HG03097 (cell line): ENCODE results near the gene CDH12.
"Not testable (repeated sequence)": the region's sequence is repeated elsewhere in the genome, so short reads cannot be mapped to it uniquely, and the experiment has no call there.

Experiments used
- ATAC-seq: cut with Tn5 transposase; IDR thresholded peaks from one replicate; pipeline ENCODE4 v1.9.1; 2021; ENCODE audit not compliant: unreplicated experiment, low FRiP score

CDH12 gene

GRCh38 chr5:22480305-22480704 is 372.8 kb downstream of the CDH12 start:
- no peak for ATAC-seq

- no peak for ATAC-seq
Measured at GRCh38 chr5:22473886-22474285, 379.3 kb downstream of the CDH12 start.

GRCh38 chr5:22471154-22471553 is 382.0 kb downstream of the CDH12 start:
- no peak for ATAC-seq

GRCh38 chr5:22470408-22470807 is 382.7 kb downstream of the CDH12 start:
- no peak for ATAC-seq

- ATAC-seq: no peak
Measured at GRCh38 chr5:22465616-22466015, 387.5 kb downstream of the CDH12 start.

- ATAC-seq: no peak
Measured at GRCh38 chr5:22465177-22465576, 388.0 kb downstream of the CDH12 start.

- no peak for ATAC-seq
Measured at GRCh38 chr5:22460189-22460588, 393.0 kb downstream of the CDH12 start.

GRCh38 chr5:22432905-22433304 is 420.2 kb downstream of the CDH12 start:
- no peak for ATAC-seq

- ATAC-seq: no peak
Measured at GRCh38 chr5:22431840-22432239, 421.3 kb downstream of the CDH12 start.

GRCh38 chr5:22431406-22431805 is 421.7 kb downstream of the CDH12 start:
- no peak for ATAC-seq

- no peak for ATAC-seq
Measured at GRCh38 chr5:22411554-22412349, 441.4 kb downstream of the CDH12 start.

- no peak for ATAC-seq
Measured at GRCh38 chr5:22391956-22392355, 461.2 kb downstream of the CDH12 start.

- ATAC-seq: no peak
Measured at GRCh38 chr5:22390888-22391287, 462.3 kb downstream of the CDH12 start.

GRCh38 chr5:22372826-22373660 is 480.1 kb downstream of the CDH12 start:
- ATAC-seq: no peak

GRCh38 chr5:22372376-22372775 is 480.8 kb downstream of the CDH12 start:
- no peak for ATAC-seq

GRCh38 chr5:22354956-22355355 is 498.2 kb downstream of the CDH12 start:
- ATAC-seq: no peak

GRCh38 chr5:22352493-22352892 is 500.7 kb downstream of the CDH12 start:
- ATAC-seq: no peak

GRCh38 chr5:22351178-22351577 is 502.0 kb downstream of the CDH12 start:
- ATAC-seq: no peak

GRCh38 chr5:22348027-22348426 is 505.1 kb downstream of the CDH12 start:
- ATAC-seq: no peak

GRCh38 chr5:22344000-22344399 is 509.1 kb downstream of the CDH12 start:
- no peak for ATAC-seq

GRCh38 chr5:22341406-22341805 is 511.7 kb downstream of the CDH12 start:
- no peak for ATAC-seq

GRCh38 chr5:22332949-22333348 is 520.2 kb downstream of the CDH12 start:
- not testable (repeated sequence) for ATAC-seq
